OCI-LY7 (cell line): ENCODE data around the gene RCAN3. TPM values are rescaled to one million over a fixed set of nuclear protein-coding genes. Genes with fewer than 3 reads are reported as not detected.

Source experiments
- BruUV-seq: library from RNA; stranded (reverse); fragments of 400-500 nt; replicated peaks from 2 replicates; lab custom pipeline; 2021; lab: Mats Ljungman, UMichigan
- CTCF ChIA-PET: fragments of 300-600 bp; sonication (Branson Sonifier 250); formaldehyde crosslinking; loops from one replicate; lab custom pipeline; 2022; ENCODE audit warnings: antibody characterized with exemption; ENCODE audit not compliant: unreplicated experiment; lab: Charles Lee
- POLR2A ChIA-PET: fragments of 300-600 bp; sonication (Branson Sonifier 250); formaldehyde crosslinking; loops from one replicate; lab custom pipeline; 2022; ENCODE audit warnings: antibody characterized with exemption; lab: Charles Lee
- DNase-seq: peaks from one replicate; pipeline ENCODE4 v3.0.0-alpha.2; 2015; ENCODE audit warnings: low spot score
- H2AFZ ChIP-seq: fragments of 200-600 bp; sonication (generic), shearing (Covaris generic); 2 replicates; pipeline ENCODE4 v1.6.1; 2014; ENCODE audit warnings: mild to moderate bottlenecking, antibody characterized with exemption, low read length, moderate library complexity
- H3K27ac ChIP-seq: fragments of 200-600 bp; sonication (generic); 2 replicates; pipeline ENCODE4 v1.5.1; 2014; ENCODE audit warnings: mixed run types, low read depth, mild to moderate bottlenecking, moderate library complexity, low read length, inconsistent platforms; ENCODE audit not compliant: poor library complexity, severe bottlenecking
- H3K36me3 ChIP-seq: fragments of 200-600 bp; sonication (generic); 2 replicates; pipeline ENCODE4 v1.6.1; 2014; ENCODE audit warnings: mild to moderate bottlenecking, antibody characterized with exemption, low read length, moderate library complexity, mixed read lengths; ENCODE audit not compliant: insufficient read depth
- H3K4me1 ChIP-seq: fragments of 200-600 bp; sonication (generic); 2 replicates; pipeline ENCODE4 v1.5.1; 2014; ENCODE audit warnings: mild to moderate bottlenecking, low read length; ENCODE audit not compliant: insufficient read depth, poor library complexity, severe bottlenecking
- H3K4me2 ChIP-seq: fragments of 200-600 bp; sonication (generic); 2 replicates; pipeline ENCODE4 v1.6.1; 2014; ENCODE audit warnings: mild to moderate bottlenecking, low read length
- H3K4me3 ChIP-seq: fragments of 200-600 bp; sonication (generic); 2 replicates; pipeline ENCODE4 v1.5.1; 2014; ENCODE audit warnings: mild to moderate bottlenecking, low read depth, low read length; ENCODE audit not compliant: poor library complexity, severe bottlenecking
- H3K79me2 ChIP-seq: fragments of 200-600 bp; sonication (generic); 2 replicates; pipeline ENCODE4 v1.6.1; 2016; ENCODE audit warnings: low read depth, mild to moderate bottlenecking, low read length, moderate library complexity, mixed read lengths; ENCODE audit not compliant: insufficient read depth
- H3K9me2 ChIP-seq: fragments of 200-600 bp; sonication (generic); 2 replicates; pipeline ENCODE4 v1.6.1; 2016; ENCODE audit warnings: mild to moderate bottlenecking, low read length, mixed read lengths; ENCODE audit not compliant: insufficient read depth
- H3K9me3 ChIP-seq: fragments of 200-600 bp; sonication (generic); 2 replicates; pipeline ENCODE4 v1.6.1; 2014; ENCODE audit warnings: mild to moderate bottlenecking, mixed run types, low read length, mixed read lengths
- H4K20me1 ChIP-seq: fragments of 200-600 bp; sonication (generic); 2 replicates; pipeline ENCODE4 v1.6.1; 2014; ENCODE audit warnings: mild to moderate bottlenecking, antibody characterized with exemption, low read length, moderate library complexity, mixed read lengths; ENCODE audit not compliant: insufficient read depth
- CTCF ChIP-seq: fragments of 200-600 bp; sonication (generic); conservative IDR thresholded peaks from 2 replicates; pipeline ENCODE4 v1.5.1; 2014; ENCODE audit warnings: mild to moderate bottlenecking, antibody characterized with exemption, low read length, moderate library complexity, mixed read lengths
- EZH2phosphoT487 ChIP-seq: fragments of 200-600 bp; sonication (generic); IDR thresholded peaks from 2 replicates; pipeline ENCODE4 v1.6.1; 2018; ENCODE audit warnings: low read depth, borderline replicate concordance, mild to moderate bottlenecking, mixed run types, antibody characterized with exemption, low read length, moderate library complexity, mixed read lengths
- intact Hi-C: fragments of 100-400 bp; cut with micrococcal nuclease; formaldehyde crosslinking; loops from one replicate; pipeline ENCODE4 v1.10.0; 2022; ENCODE audit not compliant: unreplicated experiment
- total RNA-seq, 2 experiments: library from RNA; depleted of rRNA in 1 of 2; stranded (reverse); fragments of >200 nt in 1 of 2; shearing (Covaris generic) in 1 of 2; gene quantifications; 2 replicates each; pipeline ENCODE4 v1.2.3, GENCODE V29; 2014 to 2022

Gene RCAN3
- total RNA-seq, 2 experiments from 2014 or later: 13.0 to 47.8 TPM

GRCh38 chr1:24541711-24542346, 39.2 kb downstream of the RCAN3 start:
- H3K4me2 ChIP-seq: peak overlapping the region; percentile 56; the same call in 1 of the 2 replicates
- intact Hi-C loops: loop anchor here (2.0 kb wide), 1 partner anchor 45 kb away; no protein-coding TSS in a partner anchor
- H3K4me3 ChIP-seq: no peak overlapping the region
- ChIA-PET POLR2A (interaction anchor here (0.6 to 1.9 kb wide), 5 partner anchors 16 to 126 kb away, joined by 3 to 7 read pairs (median 4); partner anchors contain the start of gene NIPAL3), CTCF (interaction anchor here (1.3 kb wide), 1 partner anchor 45 kb away, joined by 4 read pairs; no protein-coding TSS in a partner anchor)
- no peaks in the 10 kb centered on the region for H3K9me3 ChIP-seq
- peak; percentile 96 for TF ChIP-seq CTCF
- no peak for TF ChIP-seq EZH2phosphoT487
- no TSS peak for BruUV-seq
- no peak overlapping the region; the same call in 1 of the 2 replicates for H2AFZ ChIP-seq
- H3K36me3 ChIP-seq: peaks cover 4% of the 10 kb centered on the region; the same call in 1 of the 2 replicates
- peaks cover 69% of the 10 kb centered on the region for H3K4me1 ChIP-seq
- no peak overlapping the region for H3K27ac ChIP-seq
- DNase-seq: no peak
- no peaks in the 10 kb centered on the region for H3K9me2 ChIP-seq
- H3K79me2 ChIP-seq: no peaks in the 10 kb centered on the region; the same call in 1 of the 2 replicates
- H4K20me1 ChIP-seq: no peaks in the 10 kb centered on the region

- no peaks in the 10 kb centered on the region for H3K9me3 ChIP-seq
- H3K4me1 ChIP-seq: peaks cover 72% of the 10 kb centered on the region
- intact Hi-C loops: no loop called here
- ChIA-PET POLR2A (interaction anchor here (0.6 kb wide), 1 partner anchor 200 kb away, joined by 6 read pairs; no protein-coding TSS in a partner anchor), CTCF (no interaction called here)
- no peak for TF ChIP-seq EZH2phosphoT487
- TF ChIP-seq CTCF: no peak
- no peak overlapping the region for H3K4me2 ChIP-seq
- no TSS peak for BruUV-seq
- DNase-seq: no peak
- no peak overlapping the region for H3K4me3 ChIP-seq
- H3K36me3 ChIP-seq: no peaks in the 10 kb centered on the region
- no peaks in the 10 kb centered on the region for H3K9me2 ChIP-seq
- no peaks in the 10 kb centered on the region for H3K79me2 ChIP-seq
- H4K20me1 ChIP-seq: no peaks in the 10 kb centered on the region
- H2AFZ ChIP-seq: no peak overlapping the region
- H3K27ac ChIP-seq: no peak overlapping the region
These were observed 41.6 kb downstream of the RCAN3 start for GRCh38 chr1:24544239-24544638.

GRCh38 chr1:24545662-24546061, 43.0 kb downstream of the RCAN3 start:
- H2AFZ ChIP-seq: no peak overlapping the region; the same call in 1 of the 2 replicates
- H3K36me3 ChIP-seq: no peaks in the 10 kb centered on the region
- no peaks in the 10 kb centered on the region for H3K9me3 ChIP-seq
- no peaks in the 10 kb centered on the region for H3K79me2 ChIP-seq
- no peak overlapping the region for H3K27ac ChIP-seq
- no peaks in the 10 kb centered on the region for H4K20me1 ChIP-seq
- DNase-seq: no peak
- no peaks in the 10 kb centered on the region for H3K9me2 ChIP-seq
- H3K4me3 ChIP-seq: no peak overlapping the region
- intact Hi-C loops: no loop called here
- ChIA-PET CTCF (no interaction called here), POLR2A (no interaction called here)
- TF ChIP-seq EZH2phosphoT487 (no peak), CTCF (no peak)
- H3K4me1 ChIP-seq: peaks cover 70% of the 10 kb centered on the region
- H3K4me2 ChIP-seq: peak overlapping the region; percentile 12; the same call in 1 of the 2 replicates
- no TSS peak for BruUV-seq
